ENCODE measurements around the gene TMEM200B.

TMEM200B gene

GRCh38 chr1:29148656-29149491 is 25.2 kb upstream of the TMEM200B start:
- TF ChIP-seq GATA3 (IDR thresholded peaks at IDR 0.05; ENCODE audit: low read depth, low read length) (no peak), GATA2 (IDR thresholded peaks at IDR 0.05; ENCODE audit: low read depth, low read length) (no peak)

GRCh38 chr1:29145739-29146437 is 22.2 kb upstream of the TMEM200B start:
- TF ChIP-seq GATA2 (IDR thresholded peaks at IDR 0.05; ENCODE audit: low read depth, low read length) (no peak), GATA3 (IDR thresholded peaks at IDR 0.05; ENCODE audit: low read depth, low read length) (no peak)

- TF ChIP-seq GATA3 (IDR thresholded peaks at IDR 0.05; ENCODE audit: low read depth, low read length): no peak
- TF ChIP-seq GATA2 (IDR thresholded peaks at IDR 0.05; ENCODE audit: low read depth, low read length): no peak
These were observed 20.5 kb upstream of the TMEM200B start for GRCh38 chr1:29144178-29144577.

- TF ChIP-seq GATA3 (IDR thresholded peaks at IDR 0.05; ENCODE audit: low read depth, low read length) (no peak), GATA2 (IDR thresholded peaks at IDR 0.05; ENCODE audit: low read depth, low read length) (no peak)
These were observed 19.0 kb upstream of the TMEM200B start for GRCh38 chr1:29142714-29143113.

GRCh38 chr1:29136391-29136915 is 12.8 kb upstream of the TMEM200B start:
- TF ChIP-seq GATA3 (IDR thresholded peaks at IDR 0.05; ENCODE audit: low read depth, low read length): no peak
- no peak for TF ChIP-seq GATA2 (IDR thresholded peaks at IDR 0.05; ENCODE audit: low read depth, low read length)

GRCh38 chr1:29134695-29135028 is 11.0 kb upstream of the TMEM200B start:
- TF ChIP-seq GATA2 (IDR thresholded peaks at IDR 0.05; ENCODE audit: low read depth, low read length): no peak
- TF ChIP-seq GATA3 (IDR thresholded peaks at IDR 0.05; ENCODE audit: low read depth, low read length): no peak

- no peak for TF ChIP-seq GATA3 (IDR thresholded peaks at IDR 0.05; ENCODE audit: low read depth, low read length)
- no peak for TF ChIP-seq GATA2 (IDR thresholded peaks at IDR 0.05; ENCODE audit: low read depth, low read length)
These were observed 10.4 kb upstream of the TMEM200B start for GRCh38 chr1:29133861-29134694.

- TF ChIP-seq GATA2 (IDR thresholded peaks at IDR 0.05; ENCODE audit: low read depth, low read length) (no peak), GATA3 (IDR thresholded peaks at IDR 0.05; ENCODE audit: low read depth, low read length) (no peak)
These were observed 6.2 kb upstream of the TMEM200B start for GRCh38 chr1:29129916-29130315.

- TF ChIP-seq GATA2 (IDR thresholded peaks at IDR 0.05; ENCODE audit: low read depth, low read length): no peak
- TF ChIP-seq GATA3 (IDR thresholded peaks at IDR 0.05; ENCODE audit: low read depth, low read length): no peak
These were observed 5.0 kb upstream of the TMEM200B start for GRCh38 chr1:29128739-29129138.

- TF ChIP-seq GATA2 (IDR thresholded peaks at IDR 0.05; ENCODE audit: low read depth, low read length): no peak
- no peak for TF ChIP-seq GATA3 (IDR thresholded peaks at IDR 0.05; ENCODE audit: low read depth, low read length)
These were observed 2.5 kb upstream of the TMEM200B start for GRCh38 chr1:29126198-29126597.

- TF ChIP-seq GATA2 (IDR thresholded peaks at IDR 0.05; ENCODE audit: low read depth, low read length) (no peak), GATA3 (IDR thresholded peaks at IDR 0.05; ENCODE audit: low read depth, low read length) (no peak)
These were observed 2.1 kb upstream of the TMEM200B start for GRCh38 chr1:29125788-29126187.

GRCh38 chr1:29125237-29125641 is 1.5 kb upstream of the TMEM200B start:
- TF ChIP-seq GATA3 (IDR thresholded peaks at IDR 0.05; ENCODE audit: low read depth, low read length) (no peak), GATA2 (IDR thresholded peaks at IDR 0.05; ENCODE audit: low read depth, low read length) (no peak)

GRCh38 chr1:29124366-29125236 is 898 bp upstream of the TMEM200B start:
- TF ChIP-seq GATA2 (IDR thresholded peaks at IDR 0.05; ENCODE audit: low read depth, low read length) (no peak), GATA3 (IDR thresholded peaks at IDR 0.05; ENCODE audit: low read depth, low read length) (no peak)

Data from SH-SY5Y (cell line).